Common myeloid progenitor, CD34-positive (primary cell): Measurements from ENCODE around the gene OPCML.

ENCODE experiments used
- CTCF ChIA-PET: fragments of 350-600 bp; sonication (Branson Sonifier 250); formaldehyde crosslinking; loops from one replicate; lab custom pipeline; 2021; ENCODE audit warnings: antibody characterized with exemption; lab: Charles Lee
- POLR2A ChIA-PET: fragments of 350-600 bp; sonication (Branson Sonifier 250); formaldehyde crosslinking; loops from one replicate; lab custom pipeline; 2021; ENCODE audit warnings: antibody characterized with exemption; lab: Charles Lee
- DNase-seq, 3 donors: peaks; one replicate each; pipeline versions ENCODE4 v3.0.0 to v3.0.0-alpha.2; 2013
- H3K27ac ChIP-seq, 2 experiments: 1 replicate in 1 of 2; 2 replicates in 1 of 2; pipeline ENCODE4 v1.7.0; 2013; ENCODE audit warnings: inconsistent platforms in 2 of 2, low read length in 2 of 2, mild to moderate bottlenecking in 2 of 2, low read depth in 1 of 2, moderate library complexity in 1 of 2; ENCODE audit not compliant: severe bottlenecking in 2 of 2, insufficient read depth in 1 of 2, poor library complexity in 1 of 2
- H3K27me3 ChIP-seq, 5 experiments: replicated peaks in 2 of 5; 1 replicate in 3 of 5; 2 replicates in 2 of 5; pipeline versions ENCODE4 v1.6.1 to v1.7.0; 2013; ENCODE audit warnings: low read length in 4 of 5, mild to moderate bottlenecking in 2 of 5, moderate library complexity in 2 of 5, inconsistent platforms in 1 of 5; ENCODE audit not compliant: insufficient read depth in 5 of 5, control insufficient read depth in 4 of 5
- H3K36me3 ChIP-seq, 4 experiments: 1 replicate in 2 of 4; 2 replicates in 2 of 4; pipeline versions ENCODE4 v1.6.1 to v1.7.0; 2013; ENCODE audit warnings: low read length in 3 of 4, control low read depth in 1 of 4, mild to moderate bottlenecking in 1 of 4; ENCODE audit not compliant: control insufficient read depth in 4 of 4, insufficient read depth in 4 of 4
- H3K4me1 ChIP-seq, 4 experiments: 1 replicate in 3 of 4; 2 replicates in 1 of 4; pipeline versions ENCODE4 v1.6.1 to v1.7.1; 2013; ENCODE audit warnings: low read length in 3 of 4, mild to moderate bottlenecking in 3 of 4, control low read depth in 1 of 4, inconsistent platforms in 1 of 4, moderate library complexity in 1 of 4; ENCODE audit not compliant: control insufficient read depth in 4 of 4, insufficient read depth in 4 of 4; ENCODE audit errors: control extremely low read depth in 1 of 4
- H3K4me3 ChIP-seq, 7 experiments: 1 replicate in 4 of 7; 2 replicates in 3 of 7; pipeline versions ENCODE4 v1.5.1 to v1.7.0; 2013; ENCODE audit warnings: mild to moderate bottlenecking in 7 of 7, low read length in 6 of 7, moderate library complexity in 6 of 7, inconsistent platforms in 2 of 7, low read depth in 2 of 7, control low read depth in 1 of 7; ENCODE audit not compliant: insufficient read depth in 4 of 7, control insufficient read depth in 1 of 7; ENCODE audit errors: extremely low read depth in 1 of 7
- H3K9me3 ChIP-seq, 5 experiments: 1 replicate in 4 of 5; 2 replicates in 1 of 5; pipeline versions ENCODE4 v1.6.1 to v1.7.1; 2013; ENCODE audit warnings: low read length in 4 of 5, mild to moderate bottlenecking in 2 of 5, inconsistent platforms in 1 of 5, low read depth in 1 of 5, moderate library complexity in 1 of 5; ENCODE audit not compliant: control insufficient read depth in 4 of 5, insufficient read depth in 2 of 5; ENCODE audit errors: control extremely low read depth in 1 of 5
- WGBS: methylation state at CpG from one replicate; pipeline ENCODE4 v1.1.5; 2013; ENCODE audit not compliant: insufficient coverage; 5-methylcytosine and 5-hydroxymethylcytosine counted together

The OPCML gene

DNA sequence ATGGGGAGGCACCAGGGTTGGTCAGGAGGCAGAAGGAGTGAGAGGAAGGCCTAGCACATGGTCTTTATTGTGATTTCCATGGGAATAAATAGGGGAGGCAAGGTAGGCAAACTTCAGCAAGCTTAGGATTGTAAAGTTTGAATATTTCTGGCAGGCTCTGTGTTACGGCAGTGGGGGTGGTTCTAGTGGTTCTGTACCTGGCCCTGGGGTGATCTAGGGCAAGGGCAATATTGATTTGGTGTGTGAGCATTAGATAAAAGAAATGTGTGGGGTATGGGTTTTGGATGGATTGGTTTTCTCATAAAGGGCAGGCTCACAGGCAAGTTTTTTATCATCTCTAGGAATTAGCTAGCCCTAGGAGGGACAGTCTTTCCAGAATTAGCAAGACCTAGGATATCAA lies 584.0 kb downstream of the OPCML start:
- ChIA-PET POLR2A (no interaction called here), CTCF (interaction anchor here (1.2 kb wide), 1 partner anchor 9 kb away, joined by 3 read pairs; no protein-coding TSS in a partner anchor)
- DNase-seq: no peak
- Histone ChIP-seq H3K27me3 (peaks cover 2 to 40% (median 6%) of the 10 kb centered on the region in 5 experiments), H3K4me3 (no peak overlapping the region), H3K9me3 (no peaks in the 10 kb centered on the region), H3K27ac (no peak overlapping the region), H3K4me1 (peaks cover 0 to 4% (median 2%) of the 10 kb centered on the region in 4 experiments), H3K36me3 (no peaks in the 10 kb centered on the region)
- WGBS: 88% methylated on average over 1 of the region's 1 CpG

GRCh38 chr11:132944569-132944944 lies 587.7 kb downstream of the OPCML start:
- no CpG with 5 or more reads among the region's 9 CpGs for WGBS
- Histone ChIP-seq H3K4me3 (no peak overlapping the region), H3K27me3 (peaks cover 7 to 62% (median 16%) of the 10 kb centered on the region in 5 experiments), H3K27ac (no peak overlapping the region), H3K4me1 (peaks cover 0 to 7% (median 3%) of the 10 kb centered on the region in 4 experiments), H3K36me3 (no peaks in the 10 kb centered on the region), H3K9me3 (no peaks in the 10 kb centered on the region)
- POLR2A ChIA-PET: no interaction called here
- DNase-seq: no peak
- CTCF ChIA-PET: interaction anchor here (0.8 kb wide), 1 partner anchor 51 kb away, joined by 3 read pairs; no protein-coding TSS in a partner anchor

GRCh38 chr11:132943706-132944568 lies 588.4 kb downstream of the OPCML start:
- no peaks in the 10 kb centered on the region for H3K9me3 ChIP-seq
- H3K27ac ChIP-seq: no peak overlapping the region
- WGBS: 2% methylated on average over 72 of the region's 104 CpGs
- no peak for DNase-seq
- ChIA-PET POLR2A (no interaction called here), CTCF (interaction anchor here (0.8 to 1.1 kb wide), 2 partner anchors 50 to 666 kb away, joined by 3 read pairs; no protein-coding TSS in a partner anchor)
- no peaks in the 10 kb centered on the region for H3K36me3 ChIP-seq
- H3K4me3 ChIP-seq: peak overlapping the region in 3 of 7 experiments; percentile 14 to 47 (median 42)
- peaks cover 7 to 60% (median 16%) of the 10 kb centered on the region in 5 experiments for H3K27me3 ChIP-seq
- peaks cover 0 to 7% (median 3%) of the 10 kb centered on the region in 4 experiments for H3K4me1 ChIP-seq

DNA sequence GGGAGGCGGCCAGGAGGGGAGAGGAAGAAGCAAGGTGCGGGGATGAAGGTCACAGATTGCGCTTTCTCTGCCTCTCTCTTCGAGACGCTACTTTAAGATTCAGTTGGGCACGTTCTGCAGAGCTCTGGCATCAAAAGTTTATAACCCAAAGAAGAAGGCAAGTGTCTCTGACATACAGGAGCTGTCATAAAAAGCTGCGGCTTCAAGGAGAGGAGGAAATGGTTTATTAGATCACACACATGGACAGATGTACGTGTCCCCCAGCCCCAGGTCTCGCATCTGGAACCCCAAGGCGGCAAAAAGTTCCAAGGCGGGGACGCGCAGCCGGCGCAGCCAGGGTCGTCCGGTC lies 589.0 kb downstream of the OPCML start:
- H3K27me3 ChIP-seq: peaks cover 7 to 58% (median 18%) of the 10 kb centered on the region in 5 experiments
- ChIA-PET POLR2A (no interaction called here), CTCF (interaction anchor here (1.1 kb wide), 1 partner anchor 665 kb away, joined by 3 read pairs; no protein-coding TSS in a partner anchor)
- DNase-seq: no peak
- H3K27ac ChIP-seq: no peak overlapping the region
- peaks cover 0 to 7% (median 3%) of the 10 kb centered on the region in 4 experiments for H3K4me1 ChIP-seq
- no peaks in the 10 kb centered on the region for H3K36me3 ChIP-seq
- WGBS: 4% methylated on average over 16 of the region's 17 CpGs
- H3K4me3 ChIP-seq: peak overlapping the region in 3 of 7 experiments; percentile 14 to 47 (median 42)
- H3K9me3 ChIP-seq: no peaks in the 10 kb centered on the region

DNA sequence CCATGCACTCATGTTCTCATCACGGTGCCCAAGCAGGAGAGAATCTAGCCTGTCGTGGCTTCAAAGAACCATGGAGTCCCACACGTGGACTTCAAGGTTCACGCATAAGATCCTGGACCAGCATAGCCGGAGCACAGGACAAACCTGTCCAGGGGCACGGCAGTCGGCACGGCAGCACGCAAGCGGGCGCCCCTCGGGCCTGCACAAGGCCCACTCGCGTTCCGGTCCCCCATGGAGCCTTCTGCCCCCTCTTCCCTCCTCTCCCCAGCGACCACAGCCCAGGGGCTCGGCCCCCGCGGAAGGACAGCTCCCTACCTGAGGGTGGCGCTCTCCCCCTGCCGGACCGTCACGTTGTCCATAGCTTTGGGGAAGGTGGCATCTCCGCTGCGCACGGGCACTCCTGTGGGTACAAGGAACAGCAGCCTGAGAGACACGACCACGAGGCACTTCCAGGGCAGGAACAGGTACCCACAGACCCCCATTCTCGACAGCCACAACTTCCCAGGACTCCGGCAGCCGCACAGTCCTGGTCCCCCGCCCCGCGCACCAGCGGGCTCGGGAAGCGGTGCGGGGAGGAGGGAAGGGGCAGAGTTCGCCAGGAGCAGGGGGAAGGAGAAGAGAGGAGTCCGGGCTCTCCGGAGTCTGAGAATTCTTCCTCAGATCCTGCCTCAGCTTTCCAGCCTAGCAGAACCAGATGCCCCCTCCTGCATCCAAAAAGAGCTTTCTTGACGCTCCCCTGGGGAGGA lies 589.5 kb downstream of the OPCML start:
- Histone ChIP-seq H3K9me3 (no peaks in the 10 kb centered on the region), H3K27ac (no peak overlapping the region), H3K27me3 (peaks cover 7 to 58% (median 18%) of the 10 kb centered on the region in 5 experiments), H3K4me3 (peak overlapping the region in 1 of 7 experiments; percentile 42), H3K4me1 (peaks cover 0 to 7% (median 3%) of the 10 kb centered on the region in 4 experiments), H3K36me3 (no peaks in the 10 kb centered on the region)
- WGBS: 28% methylated on average over 5 of the region's 42 CpGs
- CTCF ChIA-PET: interaction anchor here (0.8 to 1.1 kb wide), 2 partner anchors 664 to 1074 kb away, joined by 3 read pairs; no protein-coding TSS in a partner anchor
- no peak for DNase-seq
- POLR2A ChIA-PET: no interaction called here

GRCh38 chr11:132941761-132942160 lies 590.5 kb downstream of the OPCML start:
- 82% methylated on average over 2 of the region's 3 CpGs for WGBS
- Histone ChIP-seq H3K27ac (no peak overlapping the region), H3K9me3 (no peaks in the 10 kb centered on the region), H3K36me3 (no peaks in the 10 kb centered on the region), H3K4me3 (no peak overlapping the region), H3K4me1 (peaks cover 0 to 7% (median 3%) of the 10 kb centered on the region in 4 experiments), H3K27me3 (peaks cover 7 to 51% (median 18%) of the 10 kb centered on the region in 5 experiments)
- no peak for DNase-seq
- ChIA-PET POLR2A (no interaction called here), CTCF (interaction anchor here (0.8 to 1.3 kb wide), 5 partner anchors 8 to 1073 kb away, joined by 3 to 5 read pairs (median 3); no protein-coding TSS in a partner anchor)
